Measurements from ENCODE around the gene CCDC174. TPM values are rescaled to one million over a fixed set of nuclear protein-coding genes. Genes with fewer than 3 reads are reported as not detected.

The CCDC174 gene
- total and polyA plus RNA-seq, 11 donors, result 8.7 to 16.1 (median 11.7) TPM

DNA sequence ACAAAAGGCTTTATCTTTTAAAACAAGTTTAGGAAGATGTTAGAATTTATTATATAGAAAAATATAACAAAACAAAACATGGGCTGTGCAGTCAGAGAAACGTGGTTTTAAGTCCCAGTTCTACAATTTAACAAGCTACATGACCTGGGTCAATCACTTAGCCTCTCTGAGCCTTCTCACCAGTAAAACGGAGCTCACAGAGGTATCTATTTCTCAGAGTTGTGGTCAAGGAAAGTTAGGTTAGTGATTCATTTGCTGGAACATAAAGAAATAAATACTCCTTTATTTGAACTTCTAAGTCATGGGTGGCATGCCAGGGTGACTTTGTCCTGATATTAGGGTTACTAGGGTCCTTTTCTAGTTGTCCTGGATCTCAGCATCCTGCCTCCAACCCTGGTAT, 10.8 kb upstream of the CCDC174 start:
- 31 to 45% (median 39%) methylated on average over 2 of the region's 2 CpGs for WGBS, 4 donors
- DNase-seq (no peak), ATAC-seq (no peak)
- no peaks in the 10 kb centered on the region for H3K9me3 ChIP-seq
- intact Hi-C loops (cut with DNase I), result loop anchor here in 1 of 10 donors (10.0 kb wide), 1 partner anchor 136 kb away; no protein-coding TSS in a partner anchor
- no peaks in the 10 kb centered on the region for H3K4me1 ChIP-seq
- H3K27ac ChIP-seq, result no peak overlapping the region
- peaks cover 0 to 52% (median 12%) of the 10 kb centered on the region in 9 donors for H3K27me3 ChIP-seq
- TF ChIP-seq POLR2A (IDR thresholded peaks at IDR 0.05) (no peak), CTCF (IDR thresholded peaks at IDR 0.05) (no peak)
- H3K4me3 ChIP-seq, result no peak overlapping the region
- H3K36me3 ChIP-seq, result no peaks in the 10 kb centered on the region

- ATAC-seq (no peak), DNase-seq (no peak)
- intact Hi-C loops (cut with DNase I), result loop anchor here in 1 of 10 donors (10.0 kb wide), 1 partner anchor 137 kb away; no protein-coding TSS in a partner anchor
- no peaks in the 10 kb centered on the region for H3K4me1 ChIP-seq
- no peak overlapping the region for H3K4me3 ChIP-seq
- TF ChIP-seq POLR2A (IDR thresholded peaks at IDR 0.05), result no peak
- no peak for TF ChIP-seq CTCF (IDR thresholded peaks at IDR 0.05)
- 71 to 83% (median 80%) methylated on average over 3 to 4 of the region's 4 CpGs for WGBS, 4 donors
- H3K9me3 ChIP-seq, result no peaks in the 10 kb centered on the region
- H3K27me3 ChIP-seq, result peaks cover 0 to 52% (median 12%) of the 10 kb centered on the region in 9 donors
- H3K36me3 ChIP-seq, result no peaks in the 10 kb centered on the region
- H3K27ac ChIP-seq, result no peak overlapping the region
These were observed 10.2 kb upstream of the CCDC174 start for GRCh38 chr3:14641346-14641745.

DNA sequence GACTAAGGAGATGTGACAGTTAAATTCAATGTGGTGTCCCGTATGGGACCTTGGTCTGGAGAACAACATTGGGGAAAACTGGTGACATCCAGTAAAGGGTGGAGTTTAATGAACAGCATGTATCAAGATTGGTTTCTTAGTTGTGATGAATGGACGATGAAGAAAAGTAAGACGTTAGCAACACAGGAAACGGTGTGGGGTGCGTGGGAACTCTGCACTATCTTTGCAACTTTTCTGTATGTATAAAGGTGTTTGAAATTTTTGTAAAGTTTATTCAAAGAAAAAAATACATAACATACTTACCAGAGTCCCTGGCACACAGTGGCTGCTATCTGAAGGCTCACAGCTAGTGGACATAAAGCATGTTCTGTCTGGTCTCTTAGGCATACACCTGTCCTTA, 6.1 kb upstream of the CCDC174 start:
- Histone ChIP-seq H3K27ac (no peak overlapping the region), H3K9me3 (no peaks in the 10 kb centered on the region), H3K27me3 (peaks cover 0 to 24% (median 7%) of the 10 kb centered on the region in 9 donors), H3K4me1 (peaks cover 0 to 16% (median 6%) of the 10 kb centered on the region in 12 donors), H3K36me3 (no peaks in the 10 kb centered on the region), H3K4me3 (no peak overlapping the region)
- TF ChIP-seq CTCF (IDR thresholded peaks at IDR 0.05) (no peak), POLR2A (IDR thresholded peaks at IDR 0.05) (no peak)
- DNase-seq (no peak), ATAC-seq (no peak)
- intact Hi-C loops (cut with DNase I), result loop anchor here in 1 of 10 donors (10.0 kb wide), 1 partner anchor 141 kb away; no protein-coding TSS in a partner anchor
- 81 to 85% (median 83%) methylated on average over 5 of the region's 5 CpGs for WGBS, 4 donors

GRCh38 chr3:14646131-14646573, 5.4 kb upstream of the CCDC174 start:
- no peak for DNase-seq
- no peaks in the 10 kb centered on the region for H3K9me3 ChIP-seq
- H3K27ac ChIP-seq, result no peak overlapping the region
- no peak for TF ChIP-seq CTCF (IDR thresholded peaks at IDR 0.05)
- no peak for TF ChIP-seq POLR2A (IDR thresholded peaks at IDR 0.05)
- no peaks in the 10 kb centered on the region for H3K36me3 ChIP-seq
- intact Hi-C loops (cut with DNase I), result loop anchor here in 1 of 10 donors (10.0 kb wide), 1 partner anchor 141 kb away; no protein-coding TSS in a partner anchor
- 78 to 93% (median 85%) methylated on average over 6 of the region's 6 CpGs for WGBS, 4 donors
- no peak for ATAC-seq
- no peak overlapping the region for H3K4me3 ChIP-seq
- peaks cover 0 to 17% (median 6%) of the 10 kb centered on the region in 9 donors for H3K27me3 ChIP-seq
- peaks cover 0 to 22% (median 12%) of the 10 kb centered on the region in 12 donors for H3K4me1 ChIP-seq

Data from heart left ventricle (tissue), 16 donors.